Measurements from ENCODE around the gene CDYL.

The CDYL gene

GRCh38 chr6:4890191-4890590 is 114.0 kb downstream of the CDYL start:
- Histone ChIP-seq H3K9me3 (no peaks in the 10 kb centered on the region), H3K27me3 (no peaks in the 10 kb centered on the region), H3K36me3 (peaks cover 18% of the 10 kb centered on the region), H3K4me1 (ENCODE audit: control insufficient read depth in 1 of 2, insufficient read depth in 1 of 2, low read depth in 1 of 2, low read length in 1 of 2) (peaks cover 6 to 15% of the 10 kb centered on the region in 2 experiments), H3K27ac (no peak overlapping the region), H3K4me3 (ENCODE audit: low read depth in 1 of 2, low read length in 1 of 2) (no peak overlapping the region)
- TF ChIP-seq, protein P1, sequence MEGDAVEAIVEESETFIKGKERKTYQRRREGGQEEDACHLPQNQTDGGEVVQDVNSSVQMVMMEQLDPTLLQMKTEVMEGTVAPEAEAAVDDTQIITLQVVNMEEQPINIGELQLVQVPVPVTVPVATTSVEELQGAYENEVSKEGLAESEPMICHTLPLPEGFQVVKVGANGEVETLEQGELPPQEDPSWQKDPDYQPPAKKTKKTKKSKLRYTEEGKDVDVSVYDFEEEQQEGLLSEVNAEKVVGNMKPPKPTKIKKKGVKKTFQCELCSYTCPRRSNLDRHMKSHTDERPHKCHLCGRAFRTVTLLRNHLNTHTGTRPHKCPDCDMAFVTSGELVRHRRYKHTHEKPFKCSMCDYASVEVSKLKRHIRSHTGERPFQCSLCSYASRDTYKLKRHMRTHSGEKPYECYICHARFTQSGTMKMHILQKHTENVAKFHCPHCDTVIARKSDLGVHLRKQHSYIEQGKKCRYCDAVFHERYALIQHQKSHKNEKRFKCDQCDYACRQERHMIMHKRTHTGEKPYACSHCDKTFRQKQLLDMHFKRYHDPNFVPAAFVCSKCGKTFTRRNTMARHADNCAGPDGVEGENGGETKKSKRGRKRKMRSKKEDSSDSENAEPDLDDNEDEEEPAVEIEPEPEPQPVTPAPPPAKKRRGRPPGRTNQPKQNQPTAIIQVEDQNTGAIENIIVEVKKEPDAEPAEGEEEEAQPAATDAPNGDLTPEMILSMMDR (IDR thresholded peaks at IDR 0.05), result no peak

DNA sequence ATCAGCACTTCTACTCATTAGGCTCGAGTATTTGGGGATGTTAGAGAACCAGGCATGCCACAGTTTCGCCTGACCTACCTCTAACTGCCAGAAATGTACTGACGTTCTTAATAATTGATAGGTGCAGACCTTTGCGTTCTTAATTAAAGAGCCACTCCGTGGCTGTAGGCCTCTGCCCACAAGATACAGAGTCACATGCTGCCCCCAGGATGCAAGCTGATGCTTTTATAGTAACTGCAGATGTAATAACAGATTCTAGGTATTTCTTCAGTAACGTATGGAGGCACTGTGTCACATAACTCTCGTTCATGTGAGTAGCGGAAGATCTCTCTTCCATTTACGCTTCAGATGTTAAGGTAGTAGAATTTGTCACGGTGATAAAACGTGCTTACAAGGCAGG is 114.4 kb downstream of the CDYL start:
- Histone ChIP-seq H3K27me3 (no peaks in the 10 kb centered on the region), H3K9me3 (no peaks in the 10 kb centered on the region), H3K4me3 (ENCODE audit: low read depth in 1 of 2, low read length in 1 of 2) (no peak overlapping the region), H3K36me3 (peaks cover 18% of the 10 kb centered on the region), H3K4me1 (ENCODE audit: control insufficient read depth in 1 of 2, insufficient read depth in 1 of 2, low read depth in 1 of 2, low read length in 1 of 2) (peaks cover 6 to 15% of the 10 kb centered on the region in 2 experiments), H3K27ac (no peak overlapping the region)
- TF ChIP-seq, protein P1 (IDR thresholded peaks at IDR 0.05), result no peak

- TF ChIP-seq, protein P1 (IDR thresholded peaks at IDR 0.05), result no peak
- no peaks in the 10 kb centered on the region for H3K9me3 ChIP-seq
- no peak overlapping the region for H3K4me3 ChIP-seq (ENCODE audit: low read depth in 1 of 2, low read length in 1 of 2)
- H3K27ac ChIP-seq, result no peak overlapping the region
- H3K27me3 ChIP-seq, result no peaks in the 10 kb centered on the region
- H3K36me3 ChIP-seq, result peaks cover 18% of the 10 kb centered on the region
- peaks cover 6 to 15% of the 10 kb centered on the region in 2 experiments for H3K4me1 ChIP-seq (ENCODE audit: control insufficient read depth in 1 of 2, insufficient read depth in 1 of 2, low read depth in 1 of 2, low read length in 1 of 2)
Measured at GRCh38 chr6:4891141-4891540, 114.9 kb downstream of the CDYL start.

DNA sequence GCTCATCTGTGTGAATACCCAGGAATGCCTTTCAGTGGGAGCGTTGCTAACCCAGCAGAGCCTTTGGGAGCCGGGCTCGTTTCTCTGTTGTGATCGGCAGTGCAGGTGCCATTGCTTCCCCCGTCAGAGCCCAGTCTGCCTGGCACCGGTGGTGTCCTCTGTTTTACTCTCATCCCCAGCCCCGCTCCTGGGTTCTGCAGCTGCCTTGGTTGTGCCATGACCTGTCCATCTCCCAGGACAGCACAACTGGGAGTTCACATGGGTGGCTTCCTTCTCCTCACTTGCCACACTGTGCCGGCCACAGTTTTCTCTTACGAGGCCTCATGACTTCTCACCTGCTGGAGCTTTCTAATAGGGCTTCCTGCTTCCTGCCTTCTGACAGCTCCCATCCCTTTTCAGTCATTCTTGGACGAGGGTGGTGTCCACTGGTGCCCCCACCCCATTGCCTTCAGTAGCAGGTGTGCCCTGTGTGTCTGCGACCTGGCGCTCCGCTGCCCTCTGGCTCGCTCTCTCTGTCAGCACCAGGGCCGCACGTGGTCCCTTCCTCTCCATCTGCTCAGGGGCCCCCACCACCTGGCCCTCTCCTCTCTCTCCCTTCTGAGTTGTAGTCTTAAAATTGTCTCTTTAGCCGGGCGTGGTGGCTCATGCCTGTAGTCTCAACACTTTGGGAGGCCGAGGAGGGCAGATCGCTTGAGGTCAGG is 116.7 kb downstream of the CDYL start:
- peaks cover 24% of the 10 kb centered on the region for H3K36me3 ChIP-seq
- peaks cover 6 to 15% of the 10 kb centered on the region in 2 experiments for H3K4me1 ChIP-seq (ENCODE audit: control insufficient read depth in 1 of 2, insufficient read depth in 1 of 2, low read depth in 1 of 2, low read length in 1 of 2)
- H3K4me3 ChIP-seq (ENCODE audit: low read depth in 1 of 2, low read length in 1 of 2), result no peak overlapping the region
- H3K9me3 ChIP-seq, result no peaks in the 10 kb centered on the region
- TF ChIP-seq, protein P1 (IDR thresholded peaks at IDR 0.05), result no peak
- no peak overlapping the region for H3K27ac ChIP-seq
- H3K27me3 ChIP-seq, result no peaks in the 10 kb centered on the region

DNA sequence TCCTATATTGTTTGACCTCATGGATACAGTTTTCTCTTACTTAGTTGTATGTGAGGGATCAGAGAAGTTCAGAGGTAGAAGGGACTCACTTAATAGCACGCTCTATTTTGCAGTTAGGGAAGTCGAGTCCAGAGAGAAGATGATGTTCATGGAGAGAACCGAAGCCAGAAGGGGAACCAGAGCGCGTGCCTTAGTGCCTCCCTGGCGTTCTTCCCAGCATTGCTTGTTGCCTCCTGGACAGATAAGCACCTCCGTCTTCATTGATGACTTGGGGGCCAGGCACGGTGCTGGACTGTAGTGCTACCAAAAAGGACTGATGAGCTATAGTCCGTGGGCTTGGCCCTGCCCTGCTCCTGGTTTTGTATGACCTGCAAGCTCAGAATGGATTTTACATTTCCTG is 117.8 kb downstream of the CDYL start:
- Histone ChIP-seq H3K27me3 (no peaks in the 10 kb centered on the region), H3K4me1 (ENCODE audit: control insufficient read depth in 1 of 2, insufficient read depth in 1 of 2, low read depth in 1 of 2, low read length in 1 of 2) (peaks cover 6 to 12% of the 10 kb centered on the region in 2 experiments), H3K9me3 (no peaks in the 10 kb centered on the region), H3K4me3 (ENCODE audit: low read depth in 1 of 2, low read length in 1 of 2) (no peak overlapping the region), H3K36me3 (peaks cover 24% of the 10 kb centered on the region), H3K27ac (no peak overlapping the region)
- TF ChIP-seq, protein P1 (IDR thresholded peaks at IDR 0.05), result no peak

All from neutrophil (primary cell).